ENCODE data around the gene UVSSA.

DNA sequence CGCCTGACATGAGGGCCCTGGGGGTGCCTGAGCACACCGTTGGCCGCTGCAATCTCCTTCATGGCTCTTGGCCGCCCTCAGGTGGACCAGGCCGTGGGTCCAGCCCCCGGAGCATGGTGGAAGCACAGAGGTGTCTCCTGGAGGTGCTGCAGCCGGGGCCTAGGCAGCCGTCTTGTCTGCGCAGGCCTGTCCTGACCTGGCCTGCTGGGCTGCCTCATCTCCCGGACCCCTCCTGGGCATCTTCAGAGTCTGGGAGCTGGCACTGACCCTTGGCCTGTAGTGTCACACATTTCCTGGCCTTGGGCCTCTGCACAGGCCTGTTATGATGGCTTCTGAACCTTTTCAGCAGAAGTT, 20.9 kb downstream of the UVSSA start:
- TF ChIP-seq RCOR1 (IDR thresholded peaks at IDR 0.05; ENCODE audit: low read length) (no peak), POLR2AphosphoS5 (IDR thresholded peaks at IDR 0.05; ENCODE audit: low read depth, low read length) (no peak), FOSL2 (IDR thresholded peaks at IDR 0.05; ENCODE audit: borderline replicate concordance, low read depth) (no peak), YY1 (IDR thresholded peaks at IDR 0.05; ENCODE audit: low read depth) (no peak), EP300 (IDR thresholded peaks at IDR 0.05; ENCODE audit: borderline replicate concordance in 1 of 2, low read depth in 1 of 2, low read length in 1 of 2) (no peak), EZH2phosphoT487 (IDR thresholded peaks at IDR 0.05; ENCODE audit: borderline replicate concordance, low read depth) (no peak), MAX (IDR thresholded peaks at IDR 0.05; ENCODE audit: low read depth) (no peak), REST (IDR thresholded peaks at IDR 0.05; ENCODE audit: low read depth, low read length) (no peak), FOXJ3 (CRISPR knock-in tag; IDR thresholded peaks at IDR 0.05) (no peak), RAD21 (IDR thresholded peaks at IDR 0.05; ENCODE audit: low read length) (no peak), FOXM1 (IDR thresholded peaks at IDR 0.05; ENCODE audit: low read depth) (no peak)
- TF ChIP-seq, protein P1, sequence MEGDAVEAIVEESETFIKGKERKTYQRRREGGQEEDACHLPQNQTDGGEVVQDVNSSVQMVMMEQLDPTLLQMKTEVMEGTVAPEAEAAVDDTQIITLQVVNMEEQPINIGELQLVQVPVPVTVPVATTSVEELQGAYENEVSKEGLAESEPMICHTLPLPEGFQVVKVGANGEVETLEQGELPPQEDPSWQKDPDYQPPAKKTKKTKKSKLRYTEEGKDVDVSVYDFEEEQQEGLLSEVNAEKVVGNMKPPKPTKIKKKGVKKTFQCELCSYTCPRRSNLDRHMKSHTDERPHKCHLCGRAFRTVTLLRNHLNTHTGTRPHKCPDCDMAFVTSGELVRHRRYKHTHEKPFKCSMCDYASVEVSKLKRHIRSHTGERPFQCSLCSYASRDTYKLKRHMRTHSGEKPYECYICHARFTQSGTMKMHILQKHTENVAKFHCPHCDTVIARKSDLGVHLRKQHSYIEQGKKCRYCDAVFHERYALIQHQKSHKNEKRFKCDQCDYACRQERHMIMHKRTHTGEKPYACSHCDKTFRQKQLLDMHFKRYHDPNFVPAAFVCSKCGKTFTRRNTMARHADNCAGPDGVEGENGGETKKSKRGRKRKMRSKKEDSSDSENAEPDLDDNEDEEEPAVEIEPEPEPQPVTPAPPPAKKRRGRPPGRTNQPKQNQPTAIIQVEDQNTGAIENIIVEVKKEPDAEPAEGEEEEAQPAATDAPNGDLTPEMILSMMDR (IDR thresholded peaks at IDR 0.05): no peak

Measured in SK-N-SH (cell line).